ENCODE measurements around the gene NT5C3A. TPM values are rescaled to one million over a fixed set of nuclear protein-coding genes. Genes with fewer than 3 reads are reported as not detected.
"Not testable (repeated sequence)": the region's sequence is repeated elsewhere in the genome, so short reads cannot be mapped to it uniquely, and the experiment has no call there.

Gene NT5C3A
- total RNA-seq, 2 experiments from 2014 or later = 86.9 to 89.6 TPM

DNA sequence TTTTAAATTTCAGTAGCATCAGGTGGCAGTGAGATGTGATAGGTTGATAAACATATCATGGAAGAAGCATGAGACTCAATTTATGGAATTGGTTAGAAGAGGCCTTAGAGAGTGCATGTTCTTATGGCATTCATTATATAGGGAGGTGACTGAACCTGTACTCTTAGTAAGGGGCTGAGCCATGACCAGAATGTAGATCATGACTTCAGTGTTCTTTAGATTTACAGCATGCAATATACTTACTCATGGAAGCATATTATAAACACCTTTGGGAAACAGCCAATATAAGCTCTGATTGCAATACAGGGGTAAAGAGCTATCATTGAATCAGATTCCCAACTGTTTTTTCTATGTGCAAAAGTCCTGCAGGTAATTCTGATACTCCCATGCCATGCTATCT, 50.2 kb downstream of the NT5C3A start:
- H3K36me3 Mint-ChIP-seq (ENCODE audit: low read depth) = peaks cover 55% of the 10 kb centered on the region
- ChIA-PET CTCF (interaction anchor here (1.3 kb wide), 1 partner anchor 166 kb away, joined by 4 read pairs; no protein-coding TSS in a partner anchor), POLR2A (interaction anchor here (0.5 to 1.2 kb wide), 4 partner anchors 20 to 89 kb away, joined by 3 read pairs; no protein-coding TSS in a partner anchor)
- no peak overlapping the region for H3K27ac Mint-ChIP-seq
- no peaks in the 10 kb centered on the region for H3K9me3 Mint-ChIP-seq
- no peaks in the 10 kb centered on the region for H3K4me1 Mint-ChIP-seq
- H3K4me3 Mint-ChIP-seq = no peak overlapping the region
- no peaks in the 10 kb centered on the region for H3K27me3 Mint-ChIP-seq
- no peak for DNase-seq

DNA sequence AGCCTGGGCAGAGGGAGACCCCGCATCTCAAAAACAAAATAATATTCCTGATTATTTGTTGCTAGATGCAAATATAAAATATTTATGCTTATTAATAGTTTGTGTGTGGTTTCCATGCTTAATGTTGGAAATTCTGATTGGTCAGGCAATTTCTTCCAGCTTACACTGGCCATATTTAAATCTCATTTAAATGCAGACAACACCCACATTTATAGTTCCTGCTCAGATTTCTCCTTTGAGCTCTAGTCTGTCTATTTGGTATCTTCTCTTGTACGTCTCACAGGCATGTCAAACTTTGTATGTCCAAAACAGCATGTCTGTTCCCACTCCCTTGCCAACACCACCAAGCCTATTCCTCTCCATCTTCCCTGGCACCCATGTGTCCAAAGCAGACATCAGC, 52.8 kb downstream of the NT5C3A start:
- CTCF ChIA-PET = interaction anchor here (1.2 kb wide), 1 partner anchor 97 kb away, joined by 3 read pairs; no protein-coding TSS in a partner anchor
- H3K9me3 Mint-ChIP-seq = no peaks in the 10 kb centered on the region

DNA sequence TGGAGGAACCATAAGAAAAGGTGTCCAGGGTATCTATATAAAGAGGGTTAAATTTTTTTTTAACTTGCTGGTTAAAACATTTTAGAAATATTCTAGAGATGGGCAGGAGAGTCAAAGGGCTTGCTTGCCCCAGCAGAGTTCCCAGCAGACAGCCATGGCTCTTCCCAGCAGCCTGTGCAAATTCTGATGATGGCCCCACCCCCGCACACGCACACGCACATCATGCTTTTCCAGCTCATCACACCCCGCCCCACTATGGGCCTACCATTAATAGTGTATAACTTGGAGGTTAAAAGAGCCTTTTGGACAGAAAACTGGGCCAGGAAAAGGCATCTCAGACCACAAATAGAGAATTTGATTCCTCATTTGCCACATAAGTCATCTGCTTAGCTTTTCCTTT, 56.9 kb downstream of the NT5C3A start:
- DNase-seq; POLR2A ChIA-PET; H3K4me1 Mint-ChIP-seq; H3K4me3 Mint-ChIP-seq; H3K27me3 Mint-ChIP-seq; H3K36me3 Mint-ChIP-seq (ENCODE audit: low read depth); H3K9me3 Mint-ChIP-seq; CTCF ChIA-PET; H3K27ac Mint-ChIP-seq: not testable (repeated sequence)

More for the DNA sequence above, 52.8 kb downstream of the NT5C3A start:
- DNase-seq = no peak
- no peak overlapping the region for H3K4me3 Mint-ChIP-seq
- H3K4me1 Mint-ChIP-seq = no peaks in the 10 kb centered on the region
- no peak overlapping the region for H3K27ac Mint-ChIP-seq
- no peaks in the 10 kb centered on the region for H3K27me3 Mint-ChIP-seq
- POLR2A ChIA-PET = no interaction called here
- peaks cover 35% of the 10 kb centered on the region for H3K36me3 Mint-ChIP-seq (ENCODE audit: low read depth)

DNA sequence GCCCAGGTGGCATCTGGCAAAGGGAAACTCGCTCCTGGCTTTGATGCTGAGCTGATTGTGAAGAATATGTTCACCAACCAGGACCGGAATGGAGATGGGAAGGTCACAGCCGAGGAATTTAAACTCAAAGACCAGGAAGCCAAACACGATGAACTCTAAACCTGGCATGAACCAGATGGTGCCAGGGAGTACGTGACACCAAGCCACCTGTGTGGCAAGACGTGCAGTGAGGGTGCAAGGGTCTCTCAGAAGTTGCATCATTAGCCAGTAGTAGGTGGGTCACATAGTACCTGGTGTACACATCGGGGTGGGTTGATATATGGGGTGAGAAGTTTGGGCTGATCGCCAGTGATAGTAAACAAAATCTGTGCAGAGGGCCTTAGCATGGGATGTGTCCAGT, 57.4 kb downstream of the NT5C3A start:
- DNase-seq; H3K27ac Mint-ChIP-seq; POLR2A ChIA-PET; H3K27me3 Mint-ChIP-seq; H3K4me1 Mint-ChIP-seq; CTCF ChIA-PET; H3K9me3 Mint-ChIP-seq; H3K4me3 Mint-ChIP-seq; H3K36me3 Mint-ChIP-seq (ENCODE audit: low read depth): not testable (repeated sequence)

DNA sequence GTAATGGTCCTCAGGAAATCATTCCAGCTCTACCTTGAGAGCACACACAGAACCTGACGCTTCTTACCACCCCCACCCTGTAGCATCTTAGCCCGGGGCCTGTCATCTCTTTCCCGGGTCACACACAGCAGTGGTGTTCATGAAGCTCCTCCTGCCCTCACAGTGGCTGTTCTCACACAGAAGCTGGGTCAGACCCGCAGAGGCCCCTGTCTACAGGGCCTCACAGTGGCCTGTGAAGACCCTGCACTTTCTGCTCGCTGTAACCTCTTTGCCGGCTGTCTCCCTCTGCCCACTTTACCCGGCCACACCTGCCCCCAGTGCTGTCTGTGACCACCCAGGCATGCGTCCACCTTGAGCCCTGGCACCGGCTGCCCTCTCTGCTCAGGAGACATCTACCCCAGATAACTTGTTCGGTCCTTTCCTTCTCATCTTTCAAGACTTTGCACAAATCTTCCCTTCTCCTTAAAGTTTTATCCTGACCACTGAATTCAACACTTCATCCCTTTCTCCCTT, 58.4 kb downstream of the NT5C3A start:
- H3K36me3 Mint-ChIP-seq (ENCODE audit: low read depth); POLR2A ChIA-PET; CTCF ChIA-PET; H3K27me3 Mint-ChIP-seq; DNase-seq; H3K4me3 Mint-ChIP-seq; H3K9me3 Mint-ChIP-seq; H3K27ac Mint-ChIP-seq; H3K4me1 Mint-ChIP-seq: not testable (repeated sequence)

DNA sequence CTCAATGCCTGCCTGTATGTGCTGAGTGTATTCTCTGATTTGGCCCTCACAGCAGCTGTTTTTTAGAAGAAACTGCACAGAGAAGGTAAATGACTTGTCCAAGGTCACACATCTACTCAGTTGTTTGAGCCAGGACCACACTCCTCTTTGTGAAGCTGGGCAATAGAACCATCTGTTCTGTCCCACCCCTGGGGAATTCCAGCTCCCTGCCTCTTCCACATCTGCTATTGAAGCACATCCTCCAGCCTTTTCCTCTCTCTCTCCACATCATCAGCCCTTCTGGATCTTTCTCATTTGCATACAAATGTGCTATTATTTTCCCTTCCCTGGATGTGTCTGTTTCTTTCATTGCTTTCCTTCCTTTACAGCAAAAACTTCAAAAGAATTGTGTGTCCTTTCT, 59.5 kb downstream of the NT5C3A start:
- H3K27me3 Mint-ChIP-seq; H3K36me3 Mint-ChIP-seq (ENCODE audit: low read depth); H3K4me1 Mint-ChIP-seq; POLR2A ChIA-PET; H3K9me3 Mint-ChIP-seq; CTCF ChIA-PET; H3K4me3 Mint-ChIP-seq; H3K27ac Mint-ChIP-seq; DNase-seq: not testable (repeated sequence)

DNA sequence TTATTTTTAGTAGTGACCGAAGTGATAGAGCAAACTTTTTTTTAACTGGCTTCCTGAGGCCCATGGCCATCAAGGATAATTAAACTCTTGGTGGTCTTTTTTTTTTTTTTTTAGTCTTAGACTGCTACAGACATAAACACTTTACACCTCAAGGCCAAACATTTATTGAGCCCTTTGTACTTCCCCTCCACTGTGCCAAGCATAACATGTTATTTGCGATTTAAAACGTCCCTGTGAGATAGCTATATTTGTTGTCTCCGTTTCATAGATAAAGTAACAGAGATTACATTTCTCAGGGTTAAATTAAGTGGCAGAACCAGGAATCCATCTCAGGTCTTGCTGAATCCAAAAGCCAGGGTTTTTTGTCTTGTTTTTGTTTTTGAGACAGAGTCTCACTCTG, 63.2 kb downstream of the NT5C3A start:
- H3K4me3 Mint-ChIP-seq; CTCF ChIA-PET; H3K27ac Mint-ChIP-seq; DNase-seq; POLR2A ChIA-PET; H3K36me3 Mint-ChIP-seq (ENCODE audit: low read depth); H3K27me3 Mint-ChIP-seq; H3K9me3 Mint-ChIP-seq: not testable (repeated sequence)
- H3K4me1 Mint-ChIP-seq = peaks cover 11% of the 10 kb centered on the region

DNA sequence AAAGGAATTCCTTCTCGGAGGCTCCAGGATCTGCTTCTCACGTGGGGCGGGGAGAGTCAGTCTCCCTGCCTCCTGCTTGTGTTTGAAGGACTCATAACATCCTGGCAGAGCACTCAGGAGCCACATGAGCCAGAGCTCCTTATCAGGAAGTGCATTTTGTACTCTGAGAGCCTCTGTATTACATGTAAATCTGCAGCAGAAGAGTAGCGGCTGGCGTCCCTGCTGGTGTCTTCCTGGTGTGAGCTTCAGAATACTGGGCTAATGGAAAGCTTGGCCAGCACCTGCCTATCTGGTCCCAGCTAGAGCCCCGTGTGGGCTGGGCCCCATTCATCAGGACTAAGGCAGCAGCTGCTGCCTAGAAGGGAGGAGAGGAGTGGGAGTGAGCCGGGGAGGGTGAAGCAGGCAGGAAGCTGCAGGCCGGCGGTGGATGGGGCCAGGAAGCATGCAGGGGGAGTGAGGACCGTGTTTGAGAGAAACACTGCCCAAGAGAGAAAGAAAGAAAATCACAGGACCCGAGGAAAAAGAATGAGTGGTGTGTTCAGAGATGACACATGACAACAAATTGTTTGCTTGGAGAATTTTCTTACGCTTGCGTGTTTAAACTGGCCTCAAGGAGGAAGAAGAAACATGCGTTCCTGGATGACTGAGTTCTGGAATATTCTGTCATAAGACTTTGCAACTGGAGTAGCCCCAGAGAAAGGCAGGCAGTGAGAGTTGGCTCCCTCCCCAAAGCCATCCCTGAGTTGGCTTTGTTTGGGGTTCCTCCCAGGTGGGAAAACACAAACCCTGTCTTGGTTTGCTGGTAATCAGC, 64.0 kb downstream of the NT5C3A start:
- POLR2A ChIA-PET, DNase-seq: not testable (repeated sequence)

DNA sequence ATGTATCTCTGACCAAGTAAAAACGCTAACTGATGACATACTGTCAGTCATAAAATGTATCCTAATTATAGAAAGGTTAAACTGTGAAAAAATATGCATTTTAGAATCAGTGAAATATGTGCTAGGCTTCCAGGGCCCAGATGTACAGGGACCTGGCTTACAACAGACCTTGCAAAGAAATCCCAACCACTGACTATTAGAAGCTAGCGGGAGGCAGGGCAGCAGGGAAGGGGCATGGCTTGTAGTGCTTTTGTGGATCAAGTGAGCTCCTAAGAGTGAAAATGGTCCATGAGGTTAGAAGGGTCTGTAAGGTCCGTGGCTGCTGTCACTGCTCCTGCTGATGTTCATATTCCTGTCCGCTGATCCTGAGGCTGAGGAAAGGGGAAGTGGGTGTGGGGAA, 64.6 kb downstream of the NT5C3A start:
- peaks cover 14% of the 10 kb centered on the region for H3K4me1 Mint-ChIP-seq
- H3K27me3 Mint-ChIP-seq; H3K9me3 Mint-ChIP-seq; CTCF ChIA-PET; POLR2A ChIA-PET; H3K4me3 Mint-ChIP-seq; DNase-seq; H3K27ac Mint-ChIP-seq; H3K36me3 Mint-ChIP-seq (ENCODE audit: low read depth): not testable (repeated sequence)

More for the DNA sequence above, 64.0 kb downstream of the NT5C3A start:
- H3K4me3 Mint-ChIP-seq; H3K36me3 Mint-ChIP-seq (ENCODE audit: low read depth); H3K9me3 Mint-ChIP-seq; H3K27ac Mint-ChIP-seq; CTCF ChIA-PET; H3K27me3 Mint-ChIP-seq: not testable (repeated sequence)
- H3K4me1 Mint-ChIP-seq = peaks cover 12% of the 10 kb centered on the region

DNA sequence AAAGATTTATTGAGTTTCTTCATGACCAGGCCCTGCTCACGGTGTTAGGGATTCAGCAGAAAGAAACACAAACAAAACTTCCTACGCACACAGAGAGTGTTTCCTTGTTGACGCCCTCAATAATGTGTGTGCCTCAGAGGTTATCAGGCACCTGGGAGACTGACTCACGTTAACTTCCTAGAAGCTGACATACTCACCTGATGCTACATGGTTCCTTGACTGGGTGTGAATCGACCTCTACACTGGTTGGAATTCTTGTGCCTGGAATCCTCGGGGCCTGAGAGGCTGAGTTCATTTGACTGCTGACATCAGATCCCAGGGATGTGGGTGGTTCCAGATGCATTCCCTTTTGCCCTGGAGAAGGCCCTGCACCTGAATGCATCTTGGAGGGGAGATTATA, 69.8 kb downstream of the NT5C3A start:
- H3K27ac Mint-ChIP-seq; DNase-seq; H3K9me3 Mint-ChIP-seq; CTCF ChIA-PET; H3K27me3 Mint-ChIP-seq; H3K4me3 Mint-ChIP-seq; H3K36me3 Mint-ChIP-seq (ENCODE audit: low read depth): not testable (repeated sequence)
- POLR2A ChIA-PET = interaction anchor here (0.6 kb wide), 1 partner anchor 19 kb away, joined by 3 read pairs; no protein-coding TSS in a partner anchor
- H3K4me1 Mint-ChIP-seq = peaks cover 29% of the 10 kb centered on the region

DNA sequence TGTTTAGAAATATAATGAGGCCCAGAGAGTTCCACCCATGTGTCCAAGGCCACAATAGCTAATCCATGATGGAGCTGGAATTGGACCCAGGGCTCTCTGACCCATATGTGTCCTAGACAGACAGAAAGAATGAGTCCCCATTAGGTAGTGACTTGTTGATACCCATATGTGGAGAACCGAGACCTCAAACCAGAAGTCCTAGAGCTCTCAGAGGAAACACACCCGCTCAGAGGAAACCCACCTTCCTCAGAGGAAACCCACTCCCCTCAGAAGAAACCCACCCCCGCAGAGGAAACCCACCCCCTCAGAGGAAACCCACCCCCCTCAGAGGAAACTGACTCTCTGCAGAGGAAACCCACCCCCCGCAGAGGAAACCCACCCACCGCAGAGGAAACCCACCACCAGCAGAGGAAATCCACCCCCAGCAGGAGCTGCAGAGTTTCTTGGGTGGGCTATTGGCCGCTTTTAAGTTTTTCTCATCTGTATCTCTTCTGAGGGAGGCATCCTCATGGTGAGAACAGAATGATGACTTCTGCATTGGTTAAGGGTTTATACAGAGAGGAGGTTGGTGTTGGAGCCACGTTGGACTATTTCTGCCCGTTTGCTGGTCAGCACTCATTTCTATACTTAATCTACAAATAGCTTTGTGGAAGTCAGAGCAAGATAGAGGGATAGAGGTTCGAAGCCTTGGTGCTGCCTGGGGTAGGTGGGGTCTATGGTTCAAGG, 70.4 kb downstream of the NT5C3A start:
- H3K27ac Mint-ChIP-seq; DNase-seq; H3K4me3 Mint-ChIP-seq; H3K27me3 Mint-ChIP-seq; H3K36me3 Mint-ChIP-seq (ENCODE audit: low read depth); H3K9me3 Mint-ChIP-seq; CTCF ChIA-PET: not testable (repeated sequence)
- peaks cover 29% of the 10 kb centered on the region for H3K4me1 Mint-ChIP-seq
- POLR2A ChIA-PET = interaction anchor here (0.6 kb wide), 1 partner anchor 20 kb away, joined by 3 read pairs; no protein-coding TSS in a partner anchor

DNA sequence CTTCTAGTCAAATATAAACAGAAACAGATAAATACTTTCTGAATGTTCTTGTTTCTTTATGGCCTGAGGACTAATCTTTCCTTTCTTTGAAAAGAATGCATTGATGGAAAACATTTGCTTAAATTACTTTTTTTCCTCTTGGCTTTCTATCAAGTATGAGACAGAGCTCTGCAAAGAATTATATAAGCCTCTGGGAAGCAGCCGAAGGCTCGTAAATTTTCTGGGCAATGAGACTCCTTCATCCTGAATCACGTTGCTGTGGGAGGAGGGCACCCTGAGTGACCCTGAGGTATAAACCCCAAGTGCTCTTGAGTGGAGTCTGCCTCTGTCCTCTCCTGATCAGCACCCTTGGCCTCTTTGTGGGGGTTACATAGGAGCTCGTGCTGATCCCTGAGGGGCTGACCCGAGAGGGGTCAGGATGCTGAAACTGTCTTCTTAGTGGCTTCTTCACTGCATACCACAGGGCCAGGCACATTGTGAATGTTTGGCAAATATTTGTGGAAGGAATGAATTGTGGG, 71.4 kb downstream of the NT5C3A start:
- CTCF ChIA-PET; H3K27me3 Mint-ChIP-seq; H3K36me3 Mint-ChIP-seq (ENCODE audit: low read depth); H3K9me3 Mint-ChIP-seq; POLR2A ChIA-PET; DNase-seq; H3K27ac Mint-ChIP-seq; H3K4me3 Mint-ChIP-seq: not testable (repeated sequence)
- peaks cover 29% of the 10 kb centered on the region for H3K4me1 Mint-ChIP-seq

DNA sequence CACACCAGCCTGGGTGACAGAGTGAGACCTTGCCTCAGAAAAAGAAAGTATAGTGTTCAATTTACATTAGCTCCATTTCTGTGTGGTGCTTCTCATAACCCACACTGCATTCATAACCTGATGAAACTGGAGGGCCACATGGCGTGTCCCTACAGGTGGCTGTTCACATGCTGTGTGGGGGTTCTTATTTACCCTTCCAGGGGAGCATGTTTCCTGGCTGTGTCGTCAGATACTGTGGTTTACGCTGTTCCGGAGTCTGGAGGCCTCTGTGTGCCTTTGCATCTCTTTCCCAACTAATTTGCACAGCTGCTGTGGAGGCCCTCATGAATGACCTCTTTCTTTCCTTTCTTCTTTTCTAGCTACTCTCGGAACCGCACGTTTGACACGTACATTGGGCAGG, 74.4 kb downstream of the NT5C3A start:
- H3K4me3 Mint-ChIP-seq; H3K27me3 Mint-ChIP-seq; H3K36me3 Mint-ChIP-seq (ENCODE audit: low read depth); H3K9me3 Mint-ChIP-seq; DNase-seq; CTCF ChIA-PET; POLR2A ChIA-PET: not testable (repeated sequence)
- Mint-ChIP-seq H3K27ac (peak overlapping the region; percentile 37), H3K4me1 (peaks cover 26% of the 10 kb centered on the region)

All from activated CD4-positive, alpha-beta memory T cell treated with anti-CD3 and anti-CD28 coated beads, Interleukin-2, amount 10 ng/mL, durations not matched to agents 7 days and 5 days (primary cell).